HT1080 (cell line): Measurements from ENCODE around the gene GALNT17. TPM values are rescaled to one million over a fixed set of nuclear protein-coding genes. Genes with fewer than 3 reads are reported as not detected.

Experiments
- DNase-seq: peaks from one replicate; pipeline ENCODE4 v3.0.0-alpha.2; 2015; ENCODE audit warnings: low read depth
- total RNA-seq: library from RNA; depleted of rRNA; stranded (reverse); fragments of >200 nt; shearing (Covaris generic); gene quantifications from 2 replicates; pipeline ENCODE4 v1.2.3, GENCODE V29; 2014

The GALNT17 gene
- total RNA-seq, 1 experiment from 2014 or later: not detected

GRCh38 chr7:71281261-71281660 is 149.3 kb downstream of the GALNT17 start:
- DNase-seq: no peak

DNA sequence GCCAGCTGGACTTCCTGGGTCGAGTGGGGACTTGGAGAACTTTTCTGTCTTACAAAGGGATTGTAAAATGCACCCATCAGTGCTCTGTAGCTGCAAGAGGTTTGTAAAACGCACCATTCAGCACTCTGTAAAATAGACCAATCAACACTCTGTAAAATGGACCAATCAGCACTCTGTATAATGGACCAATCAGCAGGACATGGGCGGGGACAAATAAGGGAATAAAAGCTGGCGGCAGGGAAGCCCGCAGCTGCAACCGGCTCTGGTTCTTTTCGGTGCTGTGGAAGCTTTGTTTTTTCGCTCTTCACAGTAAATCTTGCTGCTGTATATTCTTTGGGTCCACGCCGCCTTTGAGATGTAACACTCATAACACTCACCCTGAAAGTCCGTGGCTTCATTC is 151.9 kb downstream of the GALNT17 start:
- DNase-seq: no peak

- DNase-seq: no peak
These were observed 153.7 kb downstream of the GALNT17 start for GRCh38 chr7:71285571-71286145.

DNA sequence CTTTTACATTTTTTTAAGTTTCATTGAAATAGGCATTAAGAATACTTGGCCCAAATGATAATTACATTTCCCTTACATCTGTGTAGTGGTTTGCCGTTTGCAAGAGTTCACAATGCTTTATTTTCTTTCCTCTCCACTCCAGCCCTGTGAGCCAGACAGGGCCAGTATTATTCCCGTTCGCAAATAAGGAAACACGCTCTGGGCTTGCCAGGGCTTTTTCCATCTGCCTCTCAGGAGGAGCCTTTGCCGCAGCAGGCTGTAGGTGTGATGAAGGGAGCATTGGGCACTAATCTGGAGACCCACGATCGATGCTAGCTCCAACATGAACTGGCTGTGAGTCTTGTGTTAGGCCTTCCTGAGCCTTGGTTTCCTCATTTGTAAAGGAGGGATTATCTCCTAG is 154.4 kb downstream of the GALNT17 start:
- no peak for DNase-seq

- DNase-seq: no peak
These were observed 155.0 kb downstream of the GALNT17 start for GRCh38 chr7:71286924-71287323.

- no peak for DNase-seq
These were observed 158.5 kb downstream of the GALNT17 start for GRCh38 chr7:71290452-71290851.

- DNase-seq: no peak
These were observed 166.4 kb downstream of the GALNT17 start for GRCh38 chr7:71298378-71298777.

DNA sequence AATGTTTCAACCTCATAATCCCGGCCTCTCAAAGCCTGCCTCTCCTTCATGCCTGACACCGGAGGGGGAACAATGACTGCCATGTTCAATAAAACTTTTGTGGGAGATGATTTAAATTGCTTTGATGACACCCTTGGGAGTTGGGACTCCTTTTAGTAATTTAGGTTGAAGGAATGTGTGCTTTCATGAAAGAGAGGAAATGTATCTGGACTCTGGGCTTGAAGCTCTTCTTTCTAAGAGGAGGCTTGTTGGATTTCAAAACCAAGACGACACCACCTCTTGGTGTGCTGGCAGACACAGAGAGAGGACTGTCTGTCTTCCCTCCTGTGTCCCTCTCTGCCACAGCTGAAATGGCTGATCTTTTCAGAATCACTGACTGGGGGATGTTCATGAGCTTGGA is 168.1 kb downstream of the GALNT17 start:
- DNase-seq: no peak

DNA sequence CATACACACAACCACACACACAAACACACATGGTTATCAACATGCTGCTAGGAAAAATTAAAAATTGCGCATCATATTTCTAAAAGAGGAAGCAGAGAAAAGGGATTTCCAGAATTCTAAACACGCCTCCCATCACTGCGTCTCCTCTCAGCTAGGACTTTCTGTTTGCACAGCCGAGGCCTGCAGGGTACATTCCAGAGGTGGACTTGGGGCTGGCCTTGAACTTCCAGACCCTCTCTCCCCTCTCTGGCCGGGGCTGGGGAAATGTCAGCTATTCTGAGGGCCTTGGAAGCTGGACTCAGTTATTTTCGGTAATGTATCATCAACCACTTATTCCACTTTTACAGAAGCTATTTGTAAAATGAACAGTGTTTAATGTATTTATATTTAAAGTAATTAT is 168.7 kb downstream of the GALNT17 start:
- no peak for DNase-seq

DNA sequence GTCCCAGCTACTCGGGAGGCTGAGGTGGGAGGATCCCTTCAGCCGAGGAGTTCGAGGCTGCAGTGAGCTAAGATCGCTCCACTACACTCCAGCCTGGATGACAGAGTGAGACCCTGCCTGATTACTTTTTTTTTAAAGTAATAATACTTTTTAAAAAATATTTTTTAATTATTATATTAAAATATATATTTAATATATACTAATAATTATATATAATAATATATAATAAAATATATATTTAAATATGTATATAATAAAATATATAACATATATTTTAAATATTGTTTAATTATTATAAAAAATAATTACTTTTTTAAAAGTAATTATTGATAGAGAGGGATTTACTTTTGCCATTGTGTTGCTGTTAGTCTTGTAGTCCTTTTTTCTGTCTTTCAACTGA is 169.2 kb downstream of the GALNT17 start:
- DNase-seq: no peak

DNA sequence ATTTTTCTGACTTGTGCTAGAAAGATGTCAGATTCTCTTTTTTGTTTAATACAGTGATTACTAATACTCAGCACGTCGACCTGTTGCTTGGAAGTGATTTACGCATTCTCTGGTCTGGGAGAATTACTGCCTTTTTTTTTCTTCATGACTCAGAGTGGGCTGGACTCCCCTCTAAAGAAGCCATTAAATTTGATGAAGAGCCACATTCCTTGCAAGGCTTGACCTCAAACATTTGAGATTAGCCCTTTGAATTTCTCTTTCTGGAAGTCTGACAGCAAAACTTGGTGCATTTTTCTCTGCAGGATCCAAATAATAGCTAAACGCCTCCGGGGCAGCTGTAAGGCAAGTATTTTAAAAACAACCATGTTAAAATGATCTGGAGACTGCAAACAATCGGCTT is 171.6 kb downstream of the GALNT17 start:
- DNase-seq: no peak

DNA sequence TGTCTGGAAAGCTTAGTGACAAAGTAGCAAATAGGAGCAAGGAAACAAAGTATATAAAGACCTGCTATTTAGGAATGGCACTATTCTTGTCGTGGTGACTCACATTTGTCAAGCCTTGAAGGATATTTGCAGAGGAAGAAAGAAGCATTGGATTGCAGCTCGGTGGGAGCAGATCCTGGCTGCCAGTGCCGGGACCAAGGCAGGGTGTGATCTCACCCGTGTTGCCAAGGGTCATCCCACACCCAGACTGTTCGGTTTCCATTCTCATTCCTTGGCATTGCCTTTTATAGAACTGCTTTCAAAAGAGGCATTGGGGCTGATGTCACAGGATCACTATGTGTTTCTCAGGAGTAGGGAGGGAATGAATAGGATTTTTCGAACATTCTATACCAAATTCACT is 176.2 kb downstream of the GALNT17 start:
- no peak for DNase-seq

GRCh38 chr7:71311576-71311975 is 179.6 kb downstream of the GALNT17 start:
- no peak for DNase-seq

DNA sequence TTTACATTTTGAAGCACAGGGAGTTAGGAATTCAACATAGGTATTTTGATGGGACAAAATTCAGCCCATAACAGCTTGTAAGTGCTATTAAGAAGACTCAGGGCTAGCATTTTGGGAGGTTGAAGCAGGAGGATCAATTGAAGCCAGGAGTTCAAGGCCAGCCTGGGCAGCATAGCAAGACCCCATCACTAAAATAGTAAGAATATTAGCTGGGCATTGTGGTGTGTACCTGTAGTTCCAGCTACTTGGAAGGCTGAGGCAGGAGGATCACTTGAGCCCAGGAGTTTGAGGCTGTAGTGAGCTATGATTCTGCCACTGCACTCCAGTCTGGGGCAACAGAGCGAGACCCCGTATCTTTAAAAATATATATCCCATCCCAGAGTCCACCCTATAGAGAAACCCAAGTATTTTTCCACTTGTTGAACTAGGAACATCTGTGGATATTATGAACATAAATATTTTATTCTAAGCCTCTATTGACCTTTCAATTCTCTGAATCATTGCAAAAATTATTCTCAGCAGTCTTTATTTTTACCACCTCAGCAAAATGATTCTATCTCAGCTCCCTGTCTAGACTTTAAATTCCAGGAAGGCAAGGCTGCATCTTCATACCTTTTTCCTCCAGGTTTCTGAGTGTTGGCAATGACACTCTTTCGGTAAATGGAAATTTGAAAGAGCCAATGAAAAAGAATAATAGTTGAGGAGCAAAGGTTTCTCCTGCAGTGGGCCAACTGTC is 181.0 kb downstream of the GALNT17 start:
- DNase-seq: no peak

DNA sequence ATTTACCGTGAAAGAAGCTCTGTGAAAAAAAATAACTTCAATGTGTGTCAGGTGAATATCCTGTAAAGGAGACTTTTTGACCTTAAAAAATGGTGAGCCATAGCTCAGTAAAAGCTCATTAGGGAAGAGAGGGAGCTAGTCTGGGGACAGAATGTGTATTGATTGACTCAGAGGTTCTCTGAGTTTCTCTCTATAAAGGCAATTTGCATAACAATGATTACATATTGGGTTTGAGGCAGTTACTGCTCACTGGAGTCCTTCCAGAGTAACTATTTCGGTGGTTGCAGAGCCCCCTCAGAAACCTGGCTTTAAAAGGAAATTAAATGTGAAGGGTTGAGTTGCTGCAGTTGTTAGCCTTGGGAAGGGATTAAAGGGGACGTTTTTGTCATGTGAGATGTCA is 181.6 kb downstream of the GALNT17 start:
- DNase-seq: no peak

- DNase-seq: no peak
These were observed 189.0 kb downstream of the GALNT17 start for GRCh38 chr7:71320916-71321315.

DNA sequence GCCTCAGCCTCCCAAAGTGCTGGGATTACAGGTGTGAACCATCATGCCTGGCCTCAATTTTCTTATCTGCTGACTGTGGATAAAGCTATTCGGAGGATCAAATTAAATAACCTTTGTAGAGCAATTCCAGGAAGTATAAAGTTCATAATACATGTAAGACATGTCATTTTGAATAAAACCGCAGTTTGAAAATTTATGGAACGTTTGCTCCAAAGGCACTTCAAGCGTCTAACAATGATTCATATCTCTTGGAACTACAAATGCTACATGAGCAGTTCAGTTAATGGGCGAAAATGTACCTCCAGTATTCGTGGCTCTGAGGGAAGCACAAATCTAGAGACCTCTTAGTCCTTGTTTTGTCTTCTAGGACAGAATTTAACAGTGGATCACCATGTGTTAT is 190.3 kb downstream of the GALNT17 start:
- no peak for DNase-seq

- DNase-seq: no peak
These were observed 191.8 kb downstream of the GALNT17 start for GRCh38 chr7:71323726-71324125.

DNA sequence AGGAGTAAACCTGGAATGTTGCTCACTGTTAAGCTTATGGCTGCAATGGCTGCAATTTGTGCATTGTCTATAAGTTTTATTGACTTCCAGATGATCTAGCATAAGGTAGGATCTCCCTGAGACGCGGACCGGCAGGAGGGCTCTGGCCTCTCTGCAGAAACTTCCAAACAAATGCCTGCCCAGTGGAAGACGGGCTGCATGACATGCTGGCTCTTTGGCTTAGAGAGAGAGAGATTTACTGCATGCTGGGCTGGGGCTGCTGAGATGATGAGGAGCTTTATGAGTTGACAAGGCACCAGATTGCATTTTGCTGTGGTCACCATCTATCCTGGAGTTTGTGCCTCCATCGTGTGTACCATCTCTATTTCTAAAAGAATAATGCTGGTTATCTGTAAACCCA is 193.2 kb downstream of the GALNT17 start:
- no peak for DNase-seq

- no peak for DNase-seq
These were observed 194.7 kb downstream of the GALNT17 start for GRCh38 chr7:71326595-71326994.

DNA sequence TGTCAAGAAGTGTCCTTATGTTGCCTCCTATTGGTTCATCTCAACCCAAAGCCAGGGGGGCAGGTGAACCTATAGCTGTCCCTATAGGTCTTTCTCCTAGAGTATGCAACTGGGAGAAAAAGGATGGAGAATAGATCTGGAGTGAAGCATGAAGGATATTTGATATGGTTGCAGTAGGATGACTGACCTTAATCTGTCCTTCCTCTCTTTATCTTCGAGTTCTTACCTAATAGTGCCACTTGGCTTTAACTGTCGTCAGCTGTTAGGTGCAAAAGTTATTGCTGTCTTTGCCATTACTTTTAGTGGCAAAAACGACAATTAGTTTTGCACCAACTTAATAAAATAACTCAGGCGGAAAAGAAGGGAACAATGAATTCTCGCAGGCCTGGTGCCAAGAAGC is 196.0 kb downstream of the GALNT17 start:
- no peak for DNase-seq

DNA sequence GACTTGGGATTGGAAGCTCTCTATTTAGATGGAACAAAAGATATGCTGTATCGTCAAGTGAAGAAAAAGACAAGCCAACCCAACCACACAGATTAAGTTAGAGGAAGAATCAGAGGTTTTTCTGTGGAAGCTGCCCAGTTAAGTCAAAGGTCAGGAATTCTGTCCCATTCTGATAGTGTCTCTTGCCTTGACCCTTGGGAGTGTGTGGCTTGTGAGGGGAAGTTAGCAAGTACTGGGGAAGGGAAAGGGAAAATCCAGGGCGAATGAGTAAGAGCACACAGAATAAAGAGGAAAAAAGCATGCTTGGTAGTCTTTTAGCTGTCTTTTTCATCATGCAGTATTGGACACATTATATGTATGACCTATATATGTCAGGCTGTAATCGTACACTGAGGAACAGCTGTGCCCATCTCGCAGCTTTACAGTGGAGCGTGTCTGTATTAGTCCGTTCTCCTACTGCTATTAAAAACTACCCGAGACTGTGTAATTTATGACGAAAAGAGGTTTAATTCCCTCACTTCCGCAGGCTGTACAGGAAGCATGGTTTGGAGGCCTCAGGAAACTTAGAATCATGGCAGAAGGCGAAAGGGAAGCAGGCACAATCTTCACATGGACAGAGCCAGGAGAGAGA is 197.2 kb downstream of the GALNT17 start:
- no peak for DNase-seq

- no peak for DNase-seq
These were observed 200.3 kb downstream of the GALNT17 start for GRCh38 chr7:71332207-71332606.
